Stimulated activated CD8-positive, alpha-beta memory T cell treated with anti-CD3 and anti-CD28 coated beads, Interleukin-12 subunit alpha, Interleukin-12 subunit beta, amount 100 ng/mL, for 24 hours (primary cell): ENCODE measurements around the gene ARHGAP26.

Source experiments
- DNase-seq: peaks from one replicate; pipeline ENCODE4 v3.0.0-alpha.2; 2020; ENCODE audit errors: extremely low read depth

The ARHGAP26 gene

DNA sequence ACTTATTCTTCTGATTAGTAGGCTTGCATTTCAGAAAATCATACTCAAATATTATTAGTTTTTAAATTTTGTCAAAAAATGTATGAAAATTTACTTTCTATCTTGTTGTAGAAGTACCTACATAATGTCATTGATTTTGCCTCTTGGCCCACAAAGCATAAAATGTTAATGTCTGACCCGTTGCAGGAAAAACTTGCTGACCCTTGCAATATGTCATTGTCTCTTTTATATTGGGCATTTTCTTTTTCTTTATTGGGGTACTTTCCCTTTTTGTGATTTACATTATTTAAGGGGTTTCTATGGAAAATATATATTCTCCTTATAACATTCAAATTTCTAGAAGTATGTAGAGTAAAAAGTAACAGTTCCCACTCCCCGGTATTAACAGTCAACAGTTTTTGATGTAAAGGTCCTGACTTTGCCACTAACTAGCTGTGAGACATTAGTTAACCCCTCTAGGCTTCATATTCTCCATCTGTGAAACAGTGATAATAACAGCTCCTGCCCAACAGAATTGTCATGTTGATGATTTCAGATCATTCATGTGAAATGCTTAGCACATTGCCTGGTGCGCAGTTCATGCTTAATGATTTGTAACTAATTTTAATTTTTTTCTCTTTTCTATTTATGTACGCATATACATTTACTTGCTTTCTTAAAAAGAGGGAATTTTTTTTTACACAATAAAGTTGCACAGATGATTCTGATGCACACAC, 243.2 kb downstream of the ARHGAP26 start:
- no peak for DNase-seq

GRCh38 chr5:143014017-143014651, 244.0 kb downstream of the ARHGAP26 start:
- no peak for DNase-seq

DNA sequence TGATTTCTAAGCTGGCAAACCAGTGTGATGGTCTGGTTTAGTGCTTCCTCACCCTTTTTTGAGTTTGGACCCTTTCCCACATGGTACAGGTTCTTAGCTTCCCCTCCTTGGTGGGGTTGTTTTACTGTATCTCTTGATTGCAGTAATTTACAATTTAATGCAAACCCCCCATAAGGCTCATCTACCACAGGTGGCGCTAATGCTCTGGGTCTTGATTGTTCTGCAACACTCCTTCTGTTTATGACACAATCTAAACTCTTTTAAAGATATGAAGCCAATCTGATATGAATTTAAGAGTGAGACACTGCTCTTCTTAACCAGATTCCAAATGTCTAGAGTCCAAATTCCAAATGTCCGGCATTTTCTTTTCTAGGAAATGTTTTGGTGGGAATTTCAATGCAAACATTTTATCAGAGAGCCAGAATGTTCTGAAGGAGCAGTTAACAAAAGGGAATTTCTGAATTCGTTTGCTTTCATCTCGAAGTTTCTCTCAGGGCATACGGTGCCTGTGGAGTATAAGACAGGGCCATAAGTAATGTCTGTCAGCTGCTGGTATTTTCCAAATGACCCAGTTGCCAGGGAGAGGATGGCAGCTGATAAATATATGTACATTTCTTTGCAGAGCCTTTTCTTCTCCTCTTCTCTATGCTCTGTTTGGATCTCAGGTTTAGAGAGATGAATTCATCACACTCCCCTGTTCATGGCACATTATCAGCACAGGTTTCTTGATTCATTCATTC, 246.8 kb downstream of the ARHGAP26 start:
- no peak for DNase-seq

DNA sequence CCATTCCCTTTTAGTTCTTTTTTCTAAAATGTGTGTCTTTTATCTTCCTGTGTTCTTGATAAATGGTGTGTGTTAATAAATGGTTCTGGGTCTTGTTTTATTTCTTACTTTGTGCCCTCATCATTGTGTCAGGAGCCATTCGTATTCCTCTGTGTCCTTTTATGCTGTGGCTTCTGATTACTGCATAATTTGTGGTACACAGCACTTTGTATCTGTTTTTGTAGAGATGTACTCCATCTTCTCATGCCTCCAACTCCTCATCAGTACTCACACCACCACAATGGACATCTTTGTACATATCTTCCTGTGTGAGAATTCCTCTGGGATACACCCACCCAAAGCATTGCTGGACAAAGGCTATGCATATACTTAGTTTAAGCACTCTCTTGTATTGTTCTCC, 247.4 kb downstream of the ARHGAP26 start:
- no peak for DNase-seq

DNA sequence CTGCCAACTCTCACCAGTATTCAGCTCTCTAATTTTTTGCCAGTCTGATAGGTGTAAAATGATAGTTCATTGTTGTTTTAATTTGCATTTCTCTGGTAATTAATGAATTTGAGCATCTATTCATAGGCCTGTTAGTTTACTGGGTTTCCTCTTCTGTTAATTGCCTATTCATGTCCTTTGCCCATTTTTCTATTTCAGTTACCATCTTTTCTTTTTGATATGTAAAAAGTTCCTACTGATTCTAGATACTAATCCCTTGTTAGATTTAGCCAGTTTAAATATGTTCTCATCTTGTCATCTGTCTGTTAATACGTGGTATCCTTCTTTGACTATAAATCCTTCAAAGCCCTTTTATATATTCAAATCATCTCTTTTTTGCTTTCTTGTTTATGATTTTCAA, 247.8 kb downstream of the ARHGAP26 start:
- no peak for DNase-seq

- no peak for DNase-seq
Observed at GRCh38 chr5:143019157-143019556, 249.0 kb downstream of the ARHGAP26 start.

- no peak for DNase-seq
Observed at GRCh38 chr5:143019614-143020515, 249.7 kb downstream of the ARHGAP26 start.

DNA sequence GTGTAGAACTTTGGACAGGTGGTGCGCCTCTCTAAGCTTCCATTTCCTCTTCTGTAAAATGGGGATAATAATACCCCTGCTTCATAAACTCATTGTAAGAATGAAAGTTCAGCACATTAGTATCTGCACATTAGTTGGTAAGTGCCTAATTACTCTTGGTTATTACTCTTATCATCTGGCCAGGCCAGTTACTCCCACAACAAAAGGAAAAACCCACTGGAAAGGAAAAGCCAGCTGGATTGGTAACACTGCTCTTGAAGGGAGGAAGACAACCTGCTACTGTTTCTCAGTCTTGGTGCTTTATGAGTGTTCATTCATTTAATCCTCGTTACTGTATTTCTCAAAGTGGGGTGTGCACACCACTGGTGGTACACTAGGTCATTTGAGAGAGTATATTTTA, 251.4 kb downstream of the ARHGAP26 start:
- no peak for DNase-seq

DNA sequence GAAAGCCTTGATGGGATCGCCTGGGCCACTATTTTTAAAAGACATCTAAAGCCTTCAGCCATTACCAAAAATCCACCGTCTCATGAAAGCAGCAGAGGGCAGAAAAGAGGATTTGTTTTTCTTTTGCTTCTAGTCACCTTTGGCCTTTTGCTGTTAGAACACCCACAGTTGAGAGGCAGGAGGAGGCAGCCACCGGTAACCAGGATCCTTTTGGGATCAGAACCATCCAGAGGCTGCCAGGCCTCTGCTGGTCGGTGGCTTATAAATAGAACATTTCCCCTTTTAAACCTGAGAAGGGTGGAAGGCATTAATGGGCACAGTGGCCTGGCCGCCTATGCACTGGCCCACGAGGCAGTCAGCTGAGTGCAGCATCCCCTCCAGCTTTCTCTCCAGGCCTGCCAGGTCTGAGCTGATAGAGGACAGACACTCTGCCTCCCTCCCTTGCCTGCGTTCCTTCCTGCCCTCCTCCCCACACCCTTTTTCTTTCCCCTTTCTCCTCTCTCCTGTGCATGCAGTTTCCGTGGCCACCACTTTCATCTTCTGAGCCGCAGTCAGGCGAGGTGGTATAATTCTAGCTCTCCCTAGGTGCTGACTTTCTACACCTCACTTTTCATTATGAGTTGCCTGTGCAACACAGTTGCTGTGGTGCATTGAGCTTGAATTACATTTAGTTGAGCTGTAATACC, 253.4 kb downstream of the ARHGAP26 start:
- no peak for DNase-seq

GRCh38 chr5:143024228-143024920, 254.2 kb downstream of the ARHGAP26 start:
- DNase-seq = no peak

DNA sequence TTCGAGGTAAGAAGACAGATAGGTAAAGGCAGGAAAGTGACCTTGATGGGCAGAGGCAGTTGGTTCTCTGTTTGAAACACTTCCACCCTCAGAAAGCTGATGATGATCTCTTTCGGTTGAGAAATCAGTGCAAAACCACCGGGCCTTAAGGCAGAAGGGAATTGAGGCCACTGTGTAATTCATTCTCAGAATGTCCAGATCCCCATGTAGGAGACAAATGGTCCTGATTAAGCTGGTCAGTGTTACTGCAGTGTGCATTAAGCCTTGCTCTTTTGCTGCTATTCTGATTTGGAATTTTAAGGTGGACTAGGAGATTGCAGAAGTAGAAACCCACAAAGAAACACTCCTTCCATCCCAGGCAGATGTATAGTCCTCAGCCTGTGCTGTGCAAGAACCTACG, 255.2 kb downstream of the ARHGAP26 start:
- DNase-seq = no peak

DNA sequence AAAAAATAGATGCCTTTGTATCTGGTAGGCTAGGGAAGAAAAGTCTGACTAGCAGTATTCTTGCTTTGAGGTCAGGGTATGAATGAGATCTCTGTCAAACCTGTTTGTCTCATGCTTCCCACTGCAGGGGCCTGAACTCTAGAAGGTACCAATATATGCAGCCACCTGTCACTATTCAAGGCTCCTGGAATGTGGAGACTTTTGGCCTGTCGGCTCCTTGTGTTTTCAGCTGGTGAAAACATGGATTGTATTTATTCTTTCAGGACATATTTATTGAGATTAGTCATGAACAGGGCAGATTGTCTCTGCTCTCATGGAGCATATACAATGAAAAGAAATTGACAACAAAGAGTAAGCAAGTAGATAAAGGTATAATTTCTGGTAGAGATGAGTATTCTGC, 255.8 kb downstream of the ARHGAP26 start:
- DNase-seq = no peak

DNA sequence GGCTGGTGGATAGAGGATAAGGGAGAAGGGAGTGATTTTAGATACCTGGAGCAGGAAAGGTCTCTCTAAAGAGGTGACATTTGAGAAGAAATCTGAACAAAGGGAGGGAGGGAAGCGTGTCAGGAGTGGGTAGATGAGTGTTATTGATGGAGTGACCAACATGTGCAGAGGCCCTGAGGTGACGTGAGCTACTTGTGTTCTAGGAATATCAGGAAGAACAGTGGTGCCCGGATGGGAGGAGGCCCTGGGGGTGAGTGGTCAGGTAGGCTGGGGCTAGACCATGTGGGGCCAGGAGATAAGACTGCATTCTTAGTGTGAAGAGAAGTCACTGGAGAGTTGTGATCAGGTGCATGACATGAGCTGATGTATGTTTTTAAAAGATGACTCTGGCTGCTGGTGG, 256.2 kb downstream of the ARHGAP26 start:
- DNase-seq = no peak

- DNase-seq = no peak
Observed at GRCh38 chr5:143029293-143029692, 259.1 kb downstream of the ARHGAP26 start.

DNA sequence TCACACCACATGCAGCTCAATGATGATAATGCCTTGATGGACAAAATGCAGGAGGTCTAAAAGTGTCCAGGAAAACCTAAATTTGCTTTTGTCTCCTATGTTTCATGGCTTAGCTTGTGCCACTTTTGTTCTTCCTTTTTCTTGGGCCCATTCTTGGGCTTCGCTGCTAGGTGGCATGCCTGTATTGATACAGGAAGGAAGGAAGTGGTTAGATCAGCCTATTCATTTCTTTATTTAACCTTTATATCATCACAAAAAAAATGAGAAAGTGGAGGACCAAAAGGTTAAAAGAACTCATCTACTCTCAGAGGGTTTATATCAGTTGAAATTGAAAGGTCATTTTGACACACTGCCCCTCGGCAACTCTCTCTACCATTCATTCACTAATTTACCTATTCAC, 260.2 kb downstream of the ARHGAP26 start:
- DNase-seq = no peak

GRCh38 chr5:143031781-143032580, 261.8 kb downstream of the ARHGAP26 start:
- no peak for DNase-seq

DNA sequence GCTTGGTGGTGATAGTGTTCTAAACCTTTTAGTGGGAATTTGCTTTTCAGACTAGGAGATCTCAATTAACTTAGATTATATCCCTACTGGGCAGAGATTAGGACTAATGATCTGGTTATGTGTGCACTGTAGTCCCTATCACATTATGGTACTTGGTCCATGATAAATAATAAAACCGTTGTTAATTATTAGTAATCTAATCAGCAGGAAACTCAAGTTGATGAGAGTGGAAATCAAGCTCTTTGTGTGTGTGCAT, 262.3 kb downstream of the ARHGAP26 start:
- no peak for DNase-seq

DNA sequence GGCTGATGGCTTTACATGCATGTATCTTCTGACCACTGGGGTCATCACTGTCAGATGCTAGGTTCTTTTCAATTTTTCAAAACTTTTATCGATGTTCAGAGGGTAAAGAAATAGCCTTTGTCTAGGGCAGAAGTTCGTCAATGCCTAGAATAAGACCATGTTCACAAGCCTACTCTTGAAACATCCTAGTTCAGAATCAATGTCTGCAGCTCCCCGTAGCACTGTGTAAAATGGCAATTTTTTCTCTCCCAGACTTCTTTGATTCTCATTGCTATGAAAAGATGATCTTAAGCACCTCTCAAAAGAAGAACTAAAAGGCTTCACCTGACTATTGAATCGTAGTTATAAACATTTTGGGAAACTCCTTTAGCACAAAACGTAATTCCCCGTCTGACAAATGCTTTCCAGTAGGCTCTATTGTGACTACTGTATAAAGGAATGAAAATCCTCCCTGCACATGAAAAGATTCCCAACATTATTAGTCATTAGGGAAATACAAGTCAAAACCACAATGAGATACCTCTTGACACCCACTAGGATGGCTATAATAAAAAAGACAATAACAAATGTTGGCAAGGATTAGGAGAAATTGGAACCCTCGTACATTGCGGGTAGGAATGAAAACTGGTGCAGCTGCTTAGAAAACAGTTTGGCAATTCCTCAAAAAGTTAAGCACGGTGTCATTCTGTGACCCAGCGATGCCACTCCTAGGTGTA, 263.5 kb downstream of the ARHGAP26 start:
- no peak for DNase-seq

- no peak for DNase-seq
Observed at GRCh38 chr5:143036146-143036927, 266.2 kb downstream of the ARHGAP26 start.
